ENCODE measurements around the gene MAP1B.

Gene MAP1B

GRCh38 chr5:72204946-72205345, 97.7 kb downstream of the MAP1B start:
- no peak for DNase-seq (ENCODE audit: low read depth)
- TF ChIP-seq CTCF (IDR thresholded peaks at IDR 0.05; ENCODE audit: control insufficient read depth, extremely low read depth, insufficient read depth) = no peak
- no peak overlapping the region for H3K4me3 ChIP-seq (ENCODE audit: low read depth, low read length)

- no peak overlapping the region for H3K4me3 ChIP-seq (ENCODE audit: low read depth, low read length)
- no peak for DNase-seq (ENCODE audit: low read depth)
These were observed 98.2 kb downstream of the MAP1B start for GRCh38 chr5:72205431-72206009.

GRCh38 chr5:72206160-72206559, 98.9 kb downstream of the MAP1B start:
- TF ChIP-seq CTCF (IDR thresholded peaks at IDR 0.05; ENCODE audit: control insufficient read depth, extremely low read depth, insufficient read depth) = no peak
- no peak for DNase-seq (ENCODE audit: low read depth)

More at GRCh38 chr5:72205431-72206009, 98.2 kb downstream of the MAP1B start:
- TF ChIP-seq CTCF (IDR thresholded peaks at IDR 0.05; ENCODE audit: control insufficient read depth, extremely low read depth, insufficient read depth) = no peak

GRCh38 chr5:72206994-72207393, 99.7 kb downstream of the MAP1B start:
- no peak for DNase-seq (ENCODE audit: low read depth)
- TF ChIP-seq CTCF (IDR thresholded peaks at IDR 0.05; ENCODE audit: control insufficient read depth, extremely low read depth, insufficient read depth) = no peak
- H3K4me3 ChIP-seq (ENCODE audit: low read depth, low read length) = no peak overlapping the region

More at GRCh38 chr5:72206160-72206559, 98.9 kb downstream of the MAP1B start:
- H3K4me3 ChIP-seq (ENCODE audit: low read depth, low read length) = no peak overlapping the region

- no peak for DNase-seq (ENCODE audit: low read depth)
- no peak for TF ChIP-seq CTCF (IDR thresholded peaks at IDR 0.05; ENCODE audit: control insufficient read depth, extremely low read depth, insufficient read depth)
- H3K4me3 ChIP-seq (ENCODE audit: low read depth, low read length) = no peak overlapping the region
These were observed 101.2 kb downstream of the MAP1B start for GRCh38 chr5:72208324-72208926.

GRCh38 chr5:72209147-72210115, 102.2 kb downstream of the MAP1B start:
- DNase-seq (ENCODE audit: low read depth) = peak; percentile 50
- no peak overlapping the region for H3K4me3 ChIP-seq (ENCODE audit: low read depth, low read length)
- TF ChIP-seq CTCF (IDR thresholded peaks at IDR 0.05; ENCODE audit: control insufficient read depth, extremely low read depth, insufficient read depth) = no peak
